ENCODE measurements around the gene VRK2.
"Not testable (repeated sequence)": the region's sequence is repeated elsewhere in the genome, so short reads cannot be mapped to it uniquely, and the experiment has no call there.

VRK2 gene

DNA sequence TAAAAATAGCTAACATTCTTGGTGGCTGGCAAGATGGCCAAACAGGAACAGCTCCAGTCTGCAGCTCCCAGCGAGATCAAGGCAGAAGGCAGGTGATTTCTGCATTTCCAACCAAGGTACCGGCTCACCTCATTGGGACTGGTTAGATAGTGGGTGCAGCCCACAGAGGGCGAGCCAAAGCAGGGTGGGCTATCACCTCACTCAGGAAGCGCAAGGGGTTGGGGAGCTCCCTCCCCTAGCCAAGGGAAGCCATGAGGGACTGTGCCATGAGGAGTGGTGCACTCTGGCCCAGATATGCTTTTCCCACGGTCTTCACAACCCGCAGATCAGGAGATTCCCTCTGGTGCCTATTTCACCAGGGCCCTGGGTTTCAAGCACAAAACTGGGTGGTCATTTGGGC lies 121.5 kb downstream of the VRK2 start:
- DNase-seq (ENCODE audit: low spot score): not testable (repeated sequence)

DNA sequence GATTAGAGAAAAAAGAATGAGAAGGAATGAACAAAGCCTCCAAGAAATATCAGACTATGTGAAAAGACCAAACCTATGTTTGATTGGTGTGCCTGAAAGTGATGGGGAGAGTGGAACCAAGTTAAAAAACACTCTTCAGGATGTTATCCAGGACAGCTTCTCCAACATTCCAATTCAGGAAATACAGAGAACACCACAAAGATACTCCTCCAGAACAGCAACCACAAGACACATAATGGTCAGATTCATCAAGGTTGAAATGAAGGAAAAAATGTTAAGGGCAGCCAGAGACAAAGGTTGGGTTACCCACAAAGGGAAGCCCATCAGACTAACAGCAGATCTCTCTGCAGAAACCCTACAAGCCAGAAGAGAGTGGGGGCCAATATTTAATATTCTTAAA lies 123.2 kb downstream of the VRK2 start:
- DNase-seq (ENCODE audit: low spot score): not testable (repeated sequence)

DNA sequence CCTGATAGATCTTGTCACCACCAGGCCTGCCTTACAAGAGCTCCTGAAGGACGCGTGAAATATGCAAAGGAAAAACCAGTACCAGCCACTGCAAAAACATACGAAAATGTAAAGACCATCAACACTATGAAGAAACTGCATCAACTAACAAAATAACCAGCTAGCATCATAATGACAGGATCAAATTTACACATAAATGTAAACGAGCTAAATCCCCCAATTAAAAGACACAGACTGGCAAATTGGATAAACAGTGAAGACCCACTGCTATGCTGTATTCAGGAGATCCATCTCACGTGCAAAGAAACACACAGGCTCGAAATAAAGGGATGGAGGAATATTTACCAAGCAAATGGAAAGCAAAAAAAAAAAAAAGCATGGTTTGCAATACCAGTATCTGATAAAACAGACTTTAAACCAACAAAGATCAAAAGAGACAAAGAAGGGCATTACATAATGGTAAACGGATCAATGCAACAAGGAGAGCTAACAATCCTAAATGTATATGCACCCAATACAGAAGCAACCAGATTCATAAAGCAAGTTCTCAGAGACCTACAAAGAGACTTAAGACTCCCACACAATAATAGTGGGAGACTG lies 123.8 kb downstream of the VRK2 start:
- DNase-seq (ENCODE audit: low spot score): not testable (repeated sequence)

GRCh38 chr2:58171831-58172230 lies 125.2 kb downstream of the VRK2 start:
- DNase-seq (ENCODE audit: low spot score): not testable (repeated sequence)

DNA sequence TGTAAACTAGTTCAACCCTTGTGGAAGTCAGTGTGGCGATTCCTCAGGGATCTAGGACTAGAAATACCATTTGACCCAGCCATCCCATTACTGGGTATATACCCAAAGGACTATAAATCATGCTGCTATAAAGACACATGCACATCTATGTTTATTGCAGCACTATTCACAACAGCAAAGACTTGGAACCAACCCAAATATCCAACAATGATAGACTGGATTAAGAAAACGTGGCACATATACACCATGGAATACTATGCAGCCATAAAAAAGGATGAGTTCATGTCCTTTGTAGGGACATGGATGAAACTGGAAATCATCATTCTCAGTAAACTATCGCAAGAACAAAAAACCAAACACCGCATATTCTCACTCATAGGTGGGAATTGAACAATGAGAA lies 130.6 kb downstream of the VRK2 start:
- not testable (repeated sequence) for DNase-seq (ENCODE audit: low spot score)

DNA sequence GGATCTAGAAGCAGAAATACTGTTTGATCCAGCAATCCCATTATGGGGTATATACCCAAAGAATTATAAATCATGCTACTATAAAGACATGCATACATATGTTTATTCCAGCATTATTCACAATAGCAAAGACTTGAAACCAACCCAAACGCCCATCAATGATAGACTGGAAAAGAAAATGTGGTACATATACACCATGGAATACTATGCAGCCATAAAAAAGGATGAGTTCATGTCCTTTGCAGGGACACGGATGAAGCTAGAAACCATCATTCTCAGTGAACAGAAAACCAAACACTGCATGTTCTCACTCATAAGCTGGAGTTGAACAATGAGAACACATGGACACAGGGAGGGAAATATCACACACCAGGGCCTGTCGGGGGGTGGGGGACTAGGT lies 133.6 kb downstream of the VRK2 start:
- not testable (repeated sequence) for DNase-seq (ENCODE audit: low spot score)

DNA sequence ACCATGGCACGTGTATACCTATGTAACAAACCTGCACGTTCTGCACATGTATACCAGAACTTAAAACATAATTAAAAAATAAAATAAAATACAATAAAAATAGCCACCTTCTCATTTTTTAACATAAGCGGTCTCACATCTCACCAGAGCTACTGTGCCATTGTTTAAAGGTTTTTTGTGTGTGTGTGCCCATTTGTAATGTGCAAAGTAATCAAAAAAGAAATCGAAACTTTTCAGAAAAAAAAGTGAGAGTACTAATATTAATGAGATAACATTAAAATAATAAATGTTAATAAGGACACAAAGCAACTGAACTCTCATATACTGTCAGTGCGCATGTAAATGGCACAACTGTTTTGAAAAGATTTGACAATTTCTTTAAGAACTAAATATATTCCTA lies 134.0 kb downstream of the VRK2 start:
- no peak for DNase-seq (ENCODE audit: low spot score)

DNA sequence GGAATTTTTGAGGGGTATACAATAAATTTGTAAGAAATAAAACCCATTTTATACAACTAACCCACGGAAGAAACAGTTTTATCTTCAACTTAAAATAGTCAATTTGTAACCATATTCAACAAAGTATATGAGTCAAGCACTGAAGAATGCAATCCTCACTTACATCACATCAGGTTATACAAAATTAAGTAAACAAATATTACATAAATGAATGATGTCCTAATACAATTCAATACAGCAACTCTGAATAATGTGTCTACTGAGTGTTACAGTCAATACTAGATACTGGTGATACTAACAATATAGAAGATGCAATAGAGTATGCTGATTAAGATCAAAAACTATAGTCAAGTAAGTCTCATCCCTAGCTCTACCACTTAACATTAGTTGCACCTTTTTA lies 135.9 kb downstream of the VRK2 start:
- DNase-seq (ENCODE audit: low spot score): no peak

GRCh38 chr2:58186501-58186900 lies 139.9 kb downstream of the VRK2 start:
- DNase-seq (ENCODE audit: low spot score): no peak

- not testable (repeated sequence) for DNase-seq (ENCODE audit: low spot score)
Observed at GRCh38 chr2:58187022-58187421, 140.4 kb downstream of the VRK2 start.

GRCh38 chr2:58194458-58194857 lies 147.9 kb downstream of the VRK2 start:
- DNase-seq (ENCODE audit: low spot score): no peak

- no peak for DNase-seq (ENCODE audit: low spot score)
Observed at GRCh38 chr2:58195662-58196061, 149.1 kb downstream of the VRK2 start.

DNA sequence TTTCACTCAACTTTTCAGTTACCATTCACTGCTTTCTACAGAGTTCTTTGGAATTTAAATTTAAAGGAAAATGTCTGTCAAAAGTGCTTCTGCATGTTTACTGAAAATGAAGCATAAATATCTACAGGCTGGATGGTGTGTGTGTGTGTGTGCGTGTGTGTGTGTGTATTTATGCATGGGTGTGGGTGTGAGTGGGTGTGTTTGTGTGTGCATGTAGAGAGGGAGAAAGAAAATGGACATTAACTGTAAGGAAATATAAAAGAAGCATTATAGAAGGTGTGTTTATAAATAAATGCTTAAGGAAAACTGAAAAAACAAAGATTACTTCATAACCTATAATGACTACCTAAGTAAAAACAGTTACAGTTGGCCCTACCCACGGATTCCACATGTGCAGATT lies 151.3 kb downstream of the VRK2 start:
- no peak for DNase-seq (ENCODE audit: low spot score)

DNA sequence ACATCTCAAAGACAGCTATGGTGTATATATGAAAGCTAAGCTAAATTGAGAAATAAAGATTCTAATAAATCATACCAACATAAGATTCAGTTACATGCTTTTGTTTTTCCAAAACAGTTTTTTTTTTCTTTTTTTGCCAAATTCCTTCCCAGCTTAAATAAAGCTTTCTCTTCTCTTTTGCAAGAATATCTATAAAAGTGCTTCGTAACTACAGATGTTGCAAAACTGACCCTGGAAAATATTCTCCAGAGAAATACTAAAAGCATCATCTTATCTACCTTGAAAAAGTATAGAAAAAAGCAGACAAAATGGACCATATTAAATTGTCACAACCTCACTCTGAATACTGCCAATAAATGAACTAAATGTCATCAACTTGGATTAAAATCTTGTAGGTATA lies 155.8 kb downstream of the VRK2 start:
- DNase-seq (ENCODE audit: low spot score): no peak

DNA sequence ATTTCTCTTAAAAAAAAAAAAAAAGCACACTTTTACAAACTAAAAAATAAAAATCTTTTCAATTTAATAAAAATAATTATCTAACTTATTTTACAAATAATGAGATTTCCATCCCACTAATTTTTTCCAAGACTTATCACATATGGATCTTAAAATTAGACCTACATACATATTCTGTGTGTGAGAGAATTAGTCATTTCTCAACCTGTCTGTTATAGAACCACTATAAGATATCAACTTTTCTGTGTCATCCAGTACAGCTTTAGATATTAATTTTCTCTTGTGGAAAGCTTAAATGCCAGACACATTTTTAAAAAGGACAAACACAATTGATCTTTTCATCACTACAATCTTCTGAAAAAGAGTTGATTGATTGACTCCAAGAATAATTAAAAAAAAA lies 156.4 kb downstream of the VRK2 start:
- no peak for DNase-seq (ENCODE audit: low spot score)

GRCh38 chr2:58204195-58204959 lies 157.8 kb downstream of the VRK2 start:
- peak; percentile 4 for DNase-seq (ENCODE audit: low spot score)

- no peak for DNase-seq (ENCODE audit: low spot score)
Observed at GRCh38 chr2:58206785-58207184, 160.2 kb downstream of the VRK2 start.

DNA sequence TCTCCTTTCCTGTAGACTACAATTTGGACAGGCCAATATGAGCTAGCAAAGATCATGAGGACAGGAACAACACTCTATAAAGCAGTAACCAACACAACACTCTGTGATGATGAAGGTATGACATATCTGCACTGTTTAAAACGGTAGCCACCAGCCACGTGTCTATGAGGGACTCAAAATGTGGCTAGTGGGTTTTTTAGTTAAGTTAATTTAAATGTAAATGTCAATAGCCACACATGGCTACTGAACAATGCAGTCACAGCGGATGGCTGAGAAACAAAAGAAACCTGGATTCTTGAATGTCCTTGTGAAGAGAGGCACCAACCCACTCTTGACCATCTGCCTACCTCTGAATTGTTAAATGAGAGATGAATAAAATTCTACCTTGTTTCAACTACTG lies 160.6 kb downstream of the VRK2 start:
- no peak for DNase-seq (ENCODE audit: low spot score)

All from HuH-7.5 (cell line).